Measurements from ENCODE around the gene CCDC15.
"Not testable (repeated sequence)": the region's sequence is repeated elsewhere in the genome, so short reads cannot be mapped to it uniquely, and the experiment has no call there.

CCDC15 gene

GRCh38 chr11:125081098-125081798, 127.2 kb downstream of the CCDC15 start:
- DNase-seq (ENCODE audit: low read depth in 3 of 3), result no peak

DNA sequence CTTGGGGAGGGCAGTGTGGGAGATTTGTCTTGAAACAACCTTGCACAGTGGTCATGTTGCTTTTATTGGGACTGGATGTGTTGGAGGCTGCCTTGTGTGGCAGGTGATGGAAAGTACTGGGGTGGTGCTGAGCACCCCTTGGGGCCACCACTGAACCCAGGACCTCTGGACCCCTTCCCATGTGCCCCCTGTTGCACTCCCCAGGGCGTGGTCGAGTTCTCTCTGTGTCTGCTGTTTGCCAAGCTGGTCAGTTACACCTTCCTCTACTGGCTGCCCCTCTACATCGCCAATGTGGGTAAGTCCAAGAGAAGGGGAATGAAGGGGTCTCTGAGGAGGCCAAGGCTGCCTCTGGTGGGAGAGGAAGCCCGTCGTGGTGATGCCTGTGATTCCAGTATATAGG, 128.0 kb downstream of the CCDC15 start:
- no peak for DNase-seq (ENCODE audit: low read depth in 3 of 3)

- no peak for DNase-seq (ENCODE audit: low read depth in 3 of 3)
These were observed 128.8 kb downstream of the CCDC15 start for GRCh38 chr11:125082611-125083311.

- no peak for DNase-seq (ENCODE audit: low read depth in 3 of 3)
These were observed 129.5 kb downstream of the CCDC15 start for GRCh38 chr11:125083312-125084056.

- no peak for DNase-seq (ENCODE audit: low read depth in 3 of 3)
These were observed 130.0 kb downstream of the CCDC15 start for GRCh38 chr11:125084057-125084416.

DNA sequence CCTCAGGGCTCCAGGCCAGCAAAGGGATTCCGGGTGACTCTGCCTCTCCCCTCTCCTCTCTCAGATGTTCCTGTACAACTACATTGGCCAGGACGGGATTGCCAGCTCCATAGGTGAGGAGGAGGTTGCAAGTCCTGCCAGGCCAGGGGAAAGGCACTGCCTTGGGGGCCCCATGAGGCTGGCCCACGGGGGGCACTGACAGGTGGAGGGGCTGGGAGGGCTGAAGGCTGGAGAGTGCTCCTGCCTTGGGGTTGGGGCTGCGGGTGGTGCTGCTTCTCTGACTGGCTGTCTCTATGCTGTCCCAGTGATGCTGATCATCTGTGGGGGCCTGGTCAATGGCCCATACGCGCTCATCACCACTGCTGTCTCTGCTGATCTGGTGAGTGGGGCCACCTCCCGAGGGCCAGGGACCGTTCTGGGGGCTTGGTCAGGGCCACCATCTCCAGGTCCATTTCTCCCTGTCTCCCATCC, 130.8 kb downstream of the CCDC15 start:
- DNase-seq (ENCODE audit: low read depth in 3 of 3), result no peak

- no peak for DNase-seq (ENCODE audit: low read depth in 3 of 3)
These were observed 131.5 kb downstream of the CCDC15 start for GRCh38 chr11:125085301-125086081.

- no peak for DNase-seq (ENCODE audit: low read depth in 3 of 3)
These were observed 132.8 kb downstream of the CCDC15 start for GRCh38 chr11:125086633-125087296.

DNA sequence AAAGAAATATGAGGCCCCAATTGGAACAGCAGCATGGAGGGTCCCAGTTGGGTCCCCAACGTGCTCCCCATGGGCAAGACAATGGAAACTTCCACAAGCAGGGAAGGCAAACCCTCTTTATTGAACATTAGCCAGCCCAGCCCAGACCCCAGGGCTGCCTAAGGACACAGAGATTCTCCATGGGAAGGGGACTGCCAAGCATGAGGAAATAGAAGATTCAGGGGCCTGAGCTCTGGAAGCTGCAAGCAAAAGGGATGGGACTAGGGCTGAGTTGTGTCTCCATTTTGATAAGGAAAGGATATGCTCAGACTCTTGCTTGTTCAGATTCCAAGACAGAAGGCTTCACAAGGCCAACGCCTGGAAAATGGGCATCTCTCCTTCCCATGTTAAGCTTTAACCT, 134.1 kb downstream of the CCDC15 start:
- DNase-seq (ENCODE audit: low read depth in 3 of 3), result no peak

DNA sequence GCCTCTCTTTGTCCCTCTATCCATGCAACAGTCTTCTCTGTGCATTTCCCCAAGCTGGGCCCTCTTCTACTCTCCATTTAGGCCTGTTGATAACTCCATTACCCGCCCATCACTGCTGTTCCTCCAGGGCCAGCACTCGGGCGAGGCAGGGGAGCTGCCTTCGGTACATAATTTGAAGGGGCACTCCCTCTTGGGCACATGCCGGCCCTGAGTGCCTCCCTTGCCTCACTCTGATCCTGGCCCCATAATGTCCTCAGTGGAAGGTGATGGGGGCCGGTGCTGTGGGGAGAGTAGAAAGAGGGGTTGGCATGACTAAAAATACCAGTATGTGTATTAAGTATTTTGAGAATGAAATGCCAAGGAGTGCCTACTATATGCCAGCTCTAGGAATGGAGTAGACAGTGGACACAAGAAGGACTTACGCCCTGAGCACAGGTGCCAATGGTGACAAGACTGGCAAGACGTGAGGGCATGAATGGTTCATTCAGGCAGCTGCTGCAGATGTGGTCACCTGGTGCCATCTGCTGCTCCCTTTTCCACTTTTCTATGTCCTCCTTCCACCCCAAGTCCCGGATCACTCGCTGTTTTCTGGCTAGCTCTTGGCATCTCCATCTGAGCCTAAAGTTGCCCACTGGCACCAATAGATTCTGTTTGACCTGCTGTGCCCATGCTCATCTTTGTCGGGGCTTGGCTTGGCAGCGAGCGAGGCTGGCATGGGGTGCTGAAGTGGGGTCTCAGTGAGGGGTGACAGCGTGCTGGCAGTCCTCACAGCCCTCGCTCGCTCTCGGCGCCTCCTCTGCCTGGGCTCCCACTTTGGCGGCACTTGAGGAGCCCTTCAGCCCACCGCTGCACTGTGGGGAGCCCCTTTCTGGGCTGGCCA, 134.8 kb downstream of the CCDC15 start:
- no peak for DNase-seq (ENCODE audit: low read depth in 3 of 3)

GRCh38 chr11:125089481-125089880, 135.5 kb downstream of the CCDC15 start:
- DNase-seq (ENCODE audit: low read depth in 3 of 3), result not testable (repeated sequence)

GRCh38 chr11:125090151-125090550, 136.1 kb downstream of the CCDC15 start:
- not testable (repeated sequence) for DNase-seq (ENCODE audit: low read depth in 3 of 3)

DNA sequence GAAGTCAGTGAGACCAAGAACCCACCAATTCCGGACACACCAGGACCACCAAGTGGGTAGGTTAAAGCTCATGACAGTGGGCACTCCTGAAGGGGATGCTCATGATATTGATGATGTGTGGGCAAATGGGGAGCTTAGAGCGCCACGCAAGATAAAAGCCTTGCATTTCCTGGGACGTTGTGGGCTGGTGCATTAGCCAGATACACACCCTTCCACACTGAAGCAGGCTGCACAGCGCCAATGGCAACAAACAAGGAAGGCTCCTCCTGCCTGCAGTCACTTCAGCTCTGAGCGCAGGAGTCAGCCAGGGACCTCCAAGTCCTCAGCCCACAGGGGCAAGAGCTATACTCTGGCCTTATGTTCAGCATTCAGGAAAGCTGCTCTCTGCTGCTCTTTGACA, 136.8 kb downstream of the CCDC15 start:
- DNase-seq (ENCODE audit: low read depth in 3 of 3), result no peak
